Activated CD4-positive, alpha-beta memory T cell treated with anti-CD3 and anti-CD28 coated beads for 36 hours (primary cell): Measurements from ENCODE around the gene FKBP2. TPM values are rescaled to one million over a fixed set of nuclear protein-coding genes. Genes with fewer than 3 reads are reported as not detected.

ENCODE experiments used
- CTCF ChIA-PET: fragments of 350-600 bp; sonication (Branson Sonifier 250); formaldehyde crosslinking; loops from one replicate; lab custom pipeline; 2021; ENCODE audit warnings: antibody characterized with exemption, inconsistent platforms; lab: Charles Lee
- POLR2A ChIA-PET: fragments of 350-600 bp; sonication (Branson Sonifier 250); formaldehyde crosslinking; loops from one replicate; lab custom pipeline; 2021; ENCODE audit warnings: antibody characterized with exemption; lab: Charles Lee
- DNase-seq: peaks from one replicate; pipeline ENCODE4 v3.0.0-alpha.2; 2020
- H3K27ac Mint-ChIP-seq: one replicate; pipeline ENCODE4 v1.8.0; 2021; ENCODE audit warnings: mixed read lengths
- H3K27me3 Mint-ChIP-seq: one replicate; pipeline ENCODE4 v1.8.0; 2021; ENCODE audit warnings: mixed read lengths
- H3K36me3 Mint-ChIP-seq: one replicate; pipeline ENCODE4 v1.8.0; 2021; ENCODE audit warnings: mixed read lengths
- H3K4me1 Mint-ChIP-seq: one replicate; pipeline ENCODE4 v1.8.0; 2021; ENCODE audit warnings: low read depth, mixed read lengths
- H3K4me3 Mint-ChIP-seq: one replicate; pipeline ENCODE4 v1.8.0; 2021; ENCODE audit warnings: mild to moderate bottlenecking, mixed read lengths
- H3K9me3 Mint-ChIP-seq: one replicate; pipeline ENCODE4 v1.8.0; 2021; ENCODE audit warnings: mixed read lengths
- intact Hi-C: fragments of 100-400 bp; cut with micrococcal nuclease; formaldehyde crosslinking; loops from one replicate; pipeline ENCODE4 v1.15.1; 2023
- total RNA-seq, 2 experiments: library from RNA; stranded (reverse); gene quantifications; one replicate each; pipeline ENCODE4 v1.2.3, GENCODE V29; 2021

FKBP2 gene
- total RNA-seq, 2 experiments from 2014 or later = 28.7 to 34.9 TPM

DNA sequence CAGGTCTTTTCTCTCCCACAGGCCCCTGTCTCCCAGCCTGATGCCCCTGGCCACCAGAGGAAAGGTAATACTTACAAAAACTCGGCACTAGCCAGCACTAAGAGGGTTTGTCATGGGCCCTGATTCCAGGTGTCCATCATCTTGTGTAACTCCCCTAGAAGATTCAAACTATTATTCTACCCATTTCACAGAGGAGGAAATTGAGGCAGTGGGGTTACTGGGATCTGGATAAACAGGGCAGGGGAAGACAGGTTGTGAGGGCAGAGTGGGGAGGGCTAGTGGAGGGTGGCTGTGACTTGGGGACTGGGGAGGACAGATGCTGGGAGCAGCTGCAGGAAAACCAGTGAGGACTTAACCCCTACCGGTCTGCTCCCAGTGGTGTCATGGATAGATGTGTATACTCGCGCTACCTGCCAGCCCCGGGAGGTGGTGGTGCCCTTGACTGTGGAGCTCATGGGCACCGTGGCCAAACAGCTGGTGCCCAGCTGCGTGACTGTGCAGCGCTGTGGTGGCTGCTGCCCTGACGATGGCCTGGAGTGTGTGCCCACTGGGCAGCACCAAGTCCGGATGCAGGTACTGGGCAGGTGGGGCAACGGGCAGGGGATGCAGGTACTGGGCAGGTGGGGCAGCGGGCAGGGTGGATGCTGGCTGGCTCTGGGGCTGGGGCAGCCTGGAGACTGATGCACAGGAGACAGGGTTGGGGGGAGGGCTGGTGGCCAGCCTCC is 5.3 kb upstream of the FKBP2 start:
- H3K27ac Mint-ChIP-seq = peak overlapping the region; percentile 35
- H3K27me3 Mint-ChIP-seq = no peaks in the 10 kb centered on the region
- intact Hi-C loops = no loop called here
- H3K4me1 Mint-ChIP-seq = peaks cover 32% of the 10 kb centered on the region
- ChIA-PET POLR2A (interaction anchor here (1.2 to 1.9 kb wide), 2 partner anchors 29 to 50 kb away, joined by 3 to 12 read pairs; partner anchors contain the start of genes FERMT3 and STIP1), CTCF (interaction anchor here (1.1 to 3.4 kb wide), 5 partner anchors 10 to 97 kb away, joined by 3 to 14 read pairs (median 4); partner anchors contain the start of gene ESRRA)
- H3K4me3 Mint-ChIP-seq = peak overlapping the region; percentile 83
- H3K36me3 Mint-ChIP-seq = peaks cover 10% of the 10 kb centered on the region
- no peaks in the 10 kb centered on the region for H3K9me3 Mint-ChIP-seq
- DNase-seq = no peak

- POLR2A ChIA-PET = interaction anchor here (1.5 to 1.9 kb wide), 2 partner anchors 11 to 31 kb away, joined by 5 to 12 read pairs; partner anchors contain the start of genes FERMT3, NUDT22 and TRPT1
- intact Hi-C loops = no loop called here
- no peaks in the 10 kb centered on the region for H3K9me3 Mint-ChIP-seq
- H3K36me3 Mint-ChIP-seq = peaks cover 11% of the 10 kb centered on the region
- no peaks in the 10 kb centered on the region for H3K27me3 Mint-ChIP-seq
- no peak for DNase-seq
- H3K27ac Mint-ChIP-seq = peak overlapping the region; percentile 43
- peaks cover 26% of the 10 kb centered on the region for H3K4me1 Mint-ChIP-seq
- no peak overlapping the region for H3K4me3 Mint-ChIP-seq
- CTCF ChIA-PET = interaction anchor here (1.6 to 2.2 kb wide), 4 partner anchors 11 to 67 kb away, joined by 4 to 11 read pairs (median 6); partner anchors contain the start of genes ESRRA, NUDT22, PLCB3 and TRPT1
These were observed 3.4 kb upstream of the FKBP2 start for GRCh38 chr11:64237484-64237951.

GRCh38 chr11:64238076-64238475 is 2.8 kb upstream of the FKBP2 start:
- ChIA-PET POLR2A (interaction anchor here (1.5 kb wide), 1 partner anchor 12 kb away, joined by 5 read pairs; the partner anchor contains the start of genes NUDT22 and TRPT1), CTCF (interaction anchor here (1.6 to 2.2 kb wide), 3 partner anchors 12 to 51 kb away, joined by 4 to 11 read pairs (median 4); partner anchors contain the start of genes NUDT22, PLCB3 and TRPT1)
- no peak overlapping the region for H3K4me3 Mint-ChIP-seq
- H3K27me3 Mint-ChIP-seq = no peaks in the 10 kb centered on the region
- DNase-seq = no peak
- peaks cover 11% of the 10 kb centered on the region for H3K36me3 Mint-ChIP-seq
- peaks cover 31% of the 10 kb centered on the region for H3K4me1 Mint-ChIP-seq
- intact Hi-C loops = no loop called here
- no peaks in the 10 kb centered on the region for H3K9me3 Mint-ChIP-seq
- H3K27ac Mint-ChIP-seq = peak overlapping the region; percentile 39

GRCh38 chr11:64238999-64239398 is 1.9 kb upstream of the FKBP2 start:
- ChIA-PET CTCF (interaction anchor here (1.6 to 1.8 kb wide), 3 partner anchors 12 to 52 kb away, joined by 4 read pairs; partner anchors contain the start of genes NUDT22 and TRPT1), POLR2A (interaction anchor here (4.3 kb wide), 1 partner anchor 31 kb away, joined by 14 read pairs; no protein-coding TSS in a partner anchor)
- DNase-seq = no peak
- H3K4me3 Mint-ChIP-seq = no peak overlapping the region
- H3K27ac Mint-ChIP-seq = peak overlapping the region; percentile 39
- H3K36me3 Mint-ChIP-seq = peaks cover 20% of the 10 kb centered on the region
- H3K4me1 Mint-ChIP-seq = peaks cover 41% of the 10 kb centered on the region
- intact Hi-C loops = no loop called here
- H3K9me3 Mint-ChIP-seq = no peaks in the 10 kb centered on the region
- no peaks in the 10 kb centered on the region for H3K27me3 Mint-ChIP-seq

- DNase-seq = peak; percentile 53
- peak overlapping the region; percentile 89 for H3K4me3 Mint-ChIP-seq
- no peaks in the 10 kb centered on the region for H3K9me3 Mint-ChIP-seq
- H3K27me3 Mint-ChIP-seq = no peaks in the 10 kb centered on the region
- CTCF ChIA-PET = interaction anchor here (1.7 kb wide), 1 partner anchor 11 kb away, joined by 4 read pairs; no protein-coding TSS in a partner anchor
- H3K36me3 Mint-ChIP-seq = peaks cover 20% of the 10 kb centered on the region
- H3K4me1 Mint-ChIP-seq = peaks cover 43% of the 10 kb centered on the region
- intact Hi-C loops = loop anchor here (1.0 to 10.0 kb wide), 5 partner anchors 14 to 875 kb away; partner anchors contain the start of genes BAD, GPR137, NUDT22 and TM7SF2
- peak overlapping the region; percentile 98 for H3K27ac Mint-ChIP-seq
- POLR2A ChIA-PET = interaction anchor here (1.0 to 4.3 kb wide), 2 partner anchors 13 to 30 kb away, joined by 3 to 14 read pairs; no protein-coding TSS in a partner anchor
These were observed 1.0 kb upstream of the FKBP2 start for GRCh38 chr11:64239662-64240434.

DNA sequence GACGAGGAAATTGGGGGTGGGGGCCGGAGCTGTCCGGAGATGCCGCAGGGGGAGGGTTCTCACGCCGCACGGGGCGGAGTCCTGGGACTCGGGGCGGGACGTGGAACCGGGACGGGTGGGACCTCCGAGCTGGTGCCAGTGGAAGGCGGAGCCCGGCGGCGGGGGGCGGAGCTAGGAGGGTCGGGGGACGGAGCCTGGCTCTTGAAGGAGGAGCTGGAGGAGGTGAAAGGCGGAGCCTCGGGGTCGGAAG is 271 bp downstream of the FKBP2 start:
- intact Hi-C loops = loop anchor here (1.0 to 10.0 kb wide), 7 partner anchors 11 to 874 kb away; partner anchors contain the start of genes BAD, DNAJC4, ESRRA and GPR137
- CTCF ChIA-PET = interaction anchor here (0.6 to 3.7 kb wide), 8 partner anchors 15 to 403 kb away, joined by 3 to 19 read pairs (median 4); partner anchors contain the start of genes CATSPERZ, ESRRA, GPR137 and NUDT22
- peak; percentile 100 for DNase-seq

GRCh38 chr11:64241491-64242374 is 838 bp downstream of the FKBP2 start:
- Mint-ChIP-seq H3K4me1 (peaks cover 32% of the 10 kb centered on the region), H3K27ac (peak overlapping the region; percentile 98), H3K4me3 (peak overlapping the region; percentile 89), H3K9me3 (no peaks in the 10 kb centered on the region), H3K27me3 (no peaks in the 10 kb centered on the region), H3K36me3 (peaks cover 18% of the 10 kb centered on the region)
- intact Hi-C loops = loop anchor here (1.0 to 10.0 kb wide), 7 partner anchors 11 to 873 kb away; partner anchors contain the start of genes BAD, DNAJC4, ESRRA and GPR137
- ChIA-PET CTCF (interaction anchor here (0.6 to 3.7 kb wide), 9 partner anchors 9 to 403 kb away, joined by 3 to 19 read pairs (median 5); partner anchors contain the start of genes CATSPERZ, ESRRA, GPR137 and NUDT22), POLR2A (interaction anchor here (0.5 to 4.3 kb wide), 16 partner anchors 9 to 99 kb away, joined by 3 to 14 read pairs (median 4); partner anchors contain the start of genes BAD, NUDT22, PRDX5 and STIP1)
- DNase-seq = no peak

More for the DNA sequence above, 271 bp downstream of the FKBP2 start:
- peaks cover 32% of the 10 kb centered on the region for H3K4me1 Mint-ChIP-seq
- no peaks in the 10 kb centered on the region for H3K9me3 Mint-ChIP-seq
- no peaks in the 10 kb centered on the region for H3K27me3 Mint-ChIP-seq
- POLR2A ChIA-PET = interaction anchor here (0.5 to 4.3 kb wide), 14 partner anchors 9 to 100 kb away, joined by 3 to 14 read pairs (median 4); partner anchors contain the start of genes BAD, NUDT22, PRDX5 and STIP1
- peaks cover 18% of the 10 kb centered on the region for H3K36me3 Mint-ChIP-seq
- H3K27ac Mint-ChIP-seq = peak overlapping the region; percentile 98
- peak overlapping the region; percentile 89 for H3K4me3 Mint-ChIP-seq

DNA sequence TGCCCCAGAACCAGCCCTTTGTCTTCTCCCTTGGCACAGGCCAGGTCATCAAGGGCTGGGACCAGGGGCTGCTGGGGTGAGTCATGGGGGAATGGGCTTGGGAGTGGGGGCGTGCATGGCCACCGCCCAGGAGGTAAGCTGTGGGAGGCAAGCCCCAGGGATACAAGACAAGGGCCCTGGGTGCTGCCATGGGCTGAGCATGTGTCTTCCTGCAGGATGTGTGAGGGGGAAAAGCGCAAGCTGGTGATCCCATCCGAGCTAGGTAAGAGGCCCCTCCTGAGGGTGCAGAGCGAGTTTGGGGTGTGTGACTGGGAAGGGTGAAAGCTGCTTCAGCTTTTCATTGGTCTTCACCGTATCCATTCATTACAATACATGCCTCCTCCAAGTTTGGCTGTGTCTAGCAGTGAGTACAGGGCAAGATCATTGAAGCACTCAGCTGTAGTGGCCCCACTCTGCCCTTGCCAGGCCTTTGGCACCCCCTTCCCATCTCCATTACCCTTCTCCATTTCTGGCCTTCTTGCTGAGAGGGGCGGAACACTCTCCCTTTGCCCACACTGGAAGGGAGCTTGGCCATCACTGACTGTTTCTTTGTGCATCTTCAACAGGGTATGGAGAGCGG is 2.5 kb downstream of the FKBP2 start:
- Mint-ChIP-seq H3K36me3 (peaks cover 14% of the 10 kb centered on the region), H3K9me3 (no peaks in the 10 kb centered on the region), H3K27ac (peak overlapping the region; percentile 33), H3K4me1 (peaks cover 35% of the 10 kb centered on the region), H3K4me3 (peak overlapping the region; percentile 41), H3K27me3 (no peaks in the 10 kb centered on the region)
- POLR2A ChIA-PET = interaction anchor here (1.1 to 1.6 kb wide), 5 partner anchors 9 to 37 kb away, joined by 3 to 6 read pairs (median 4); partner anchors contain the start of genes FERMT3, NUDT22 and TRPT1
- CTCF ChIA-PET = interaction anchor here (0.8 to 5.0 kb wide), 6 partner anchors 8 to 298 kb away, joined by 3 to 28 read pairs (median 10); partner anchors contain the start of genes CATSPERZ, ESRRA and PLCB3
- intact Hi-C loops = loop anchor here (10.0 kb wide), 1 partner anchor 871 kb away; the partner anchor contains the start of genes TM7SF2 and ZNHIT2
- no peak for DNase-seq

- Mint-ChIP-seq H3K4me3 (peak overlapping the region; percentile 26), H3K4me1 (peaks cover 35% of the 10 kb centered on the region), H3K27ac (peak overlapping the region; percentile 51), H3K9me3 (no peaks in the 10 kb centered on the region), H3K27me3 (no peaks in the 10 kb centered on the region), H3K36me3 (peaks cover 14% of the 10 kb centered on the region)
- intact Hi-C loops = loop anchor here (10.0 kb wide), 1 partner anchor 871 kb away; the partner anchor contains the start of genes TM7SF2 and ZNHIT2
- ChIA-PET POLR2A (interaction anchor here (0.5 to 3.0 kb wide), 4 partner anchors 8 to 38 kb away, joined by 3 to 22 read pairs (median 4); partner anchors contain the start of gene FERMT3), CTCF (interaction anchor here (0.8 to 5.0 kb wide), 4 partner anchors 7 to 298 kb away, joined by 4 to 28 read pairs (median 17); partner anchors contain the start of genes CATSPERZ, ESRRA and PLCB3)
- no peak for DNase-seq
These were observed 3.2 kb downstream of the FKBP2 start for GRCh38 chr11:64244107-64244506.
